Coronary artery (tissue), 2 donors: ENCODE results near the gene QRFP.

Experiments used
- DNase-seq: peaks from one replicate; pipeline ENCODE4 v3.0.0-alpha.2; 2017; ENCODE audit warnings: low spot score
- H3K27ac ChIP-seq, 2 donors: fragments of 200-600 bp; sonication (generic); one replicate each; pipeline ENCODE4 v1.5.1; 2016 to 2019
- H3K4me3 ChIP-seq: fragments of 200-600 bp; sonication (generic); 2 replicates; pipeline ENCODE4 v1.5.1; 2016; ENCODE audit warnings: mild to moderate bottlenecking, moderate library complexity
- CTCF ChIP-seq: fragments of 200-600 bp; sonication (generic); IDR thresholded peaks from one replicate; pipeline ENCODE4 v1.5.1; 2019; ENCODE audit warnings: antibody characterized with exemption

Gene QRFP

GRCh38 chr9:130894546-130894945 is 2.1 kb downstream of the QRFP start:
- no peak for TF ChIP-seq CTCF
- no peak for DNase-seq
- Histone ChIP-seq H3K4me3 (no peak overlapping the region), H3K27ac (no peak overlapping the region)

DNA sequence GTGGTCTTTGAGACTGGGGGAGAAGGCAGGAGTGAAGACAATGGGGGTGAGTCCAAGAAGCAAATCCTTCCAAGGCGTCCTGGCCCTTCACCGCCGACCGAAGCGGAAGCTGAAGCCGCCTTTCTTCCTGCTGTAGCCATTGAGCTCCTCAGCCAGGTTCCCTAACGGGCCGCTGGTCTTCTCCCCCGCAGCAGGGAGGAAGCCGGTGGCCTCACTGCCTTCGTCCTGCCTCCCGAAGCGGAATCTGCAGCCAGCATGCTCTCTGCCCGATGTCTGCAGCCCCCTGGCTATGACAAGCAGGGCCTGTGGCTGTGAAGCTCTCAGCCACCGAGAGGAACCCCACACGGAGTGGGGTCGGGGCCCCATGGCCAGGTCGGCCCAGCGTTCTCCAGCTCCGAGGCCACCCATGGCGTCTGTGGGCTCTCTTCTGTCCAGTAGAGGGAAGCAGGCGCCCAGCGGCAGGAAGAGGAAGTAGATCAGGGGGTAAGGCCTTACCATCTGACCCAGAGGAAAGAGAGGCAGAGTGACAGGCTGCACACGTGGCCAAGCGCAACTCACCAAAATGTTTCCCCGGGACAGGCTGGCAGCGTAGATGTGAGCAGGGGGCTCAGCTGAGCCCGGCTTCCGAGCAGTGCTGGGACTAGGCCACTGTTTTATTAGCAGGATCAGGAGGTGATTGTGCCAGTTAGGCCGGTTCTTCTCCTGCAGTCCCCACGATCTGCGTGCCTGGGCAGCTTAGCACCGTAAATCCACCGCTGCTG is 3.1 kb downstream of the QRFP start:
- no peak for TF ChIP-seq CTCF
- no peak for DNase-seq
- H3K27ac ChIP-seq: peak overlapping the region in 1 of 2 donors; percentile 45
- no peak overlapping the region for H3K4me3 ChIP-seq

DNA sequence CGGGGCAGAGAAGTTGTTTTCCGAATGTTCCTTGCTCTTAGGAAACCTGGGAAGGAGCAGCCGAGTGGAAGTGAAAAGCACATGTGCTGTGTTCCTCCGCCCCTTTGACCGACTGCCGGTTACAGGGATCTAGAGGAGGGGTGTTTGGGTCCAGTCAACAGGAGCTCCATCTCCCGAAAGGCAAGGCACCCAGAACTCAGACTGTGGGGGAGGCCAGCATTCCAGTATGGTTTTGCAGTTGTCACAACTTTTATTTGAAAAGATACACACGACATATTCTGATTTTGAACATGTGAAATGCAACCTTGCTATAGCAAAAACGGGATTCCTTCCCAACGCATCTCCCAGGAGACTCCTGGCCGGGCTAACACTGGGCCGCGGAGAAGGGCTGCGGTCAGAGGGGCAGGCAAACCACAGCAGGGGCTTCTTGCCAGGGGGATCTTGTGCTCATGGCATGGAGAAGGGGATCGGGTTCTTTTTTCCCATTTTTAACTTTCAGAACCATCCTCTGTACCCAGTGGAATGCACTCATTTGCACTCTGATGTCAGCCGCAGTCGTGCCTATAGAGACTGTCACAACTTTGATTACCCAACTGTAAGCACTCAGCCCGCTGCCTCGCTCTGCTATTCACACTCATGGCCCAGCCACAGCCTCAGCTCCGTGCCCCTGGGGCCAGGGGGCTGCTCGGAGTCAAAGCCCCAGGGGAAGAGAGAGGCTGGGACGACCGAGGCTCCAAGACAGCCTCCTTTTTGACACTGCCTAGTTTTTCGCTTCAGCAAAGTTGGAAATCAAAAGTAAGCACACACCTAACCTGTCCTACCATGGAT is 3.9 kb downstream of the QRFP start:
- TF ChIP-seq CTCF: no peak
- no peak for DNase-seq
- no peak overlapping the region for H3K4me3 ChIP-seq
- no peak overlapping the region for H3K27ac ChIP-seq

GRCh38 chr9:130891688-130892476 is 4.7 kb downstream of the QRFP start:
- Histone ChIP-seq H3K4me3 (no peak overlapping the region), H3K27ac (no peak overlapping the region)
- no peak for DNase-seq
- TF ChIP-seq CTCF: no peak

DNA sequence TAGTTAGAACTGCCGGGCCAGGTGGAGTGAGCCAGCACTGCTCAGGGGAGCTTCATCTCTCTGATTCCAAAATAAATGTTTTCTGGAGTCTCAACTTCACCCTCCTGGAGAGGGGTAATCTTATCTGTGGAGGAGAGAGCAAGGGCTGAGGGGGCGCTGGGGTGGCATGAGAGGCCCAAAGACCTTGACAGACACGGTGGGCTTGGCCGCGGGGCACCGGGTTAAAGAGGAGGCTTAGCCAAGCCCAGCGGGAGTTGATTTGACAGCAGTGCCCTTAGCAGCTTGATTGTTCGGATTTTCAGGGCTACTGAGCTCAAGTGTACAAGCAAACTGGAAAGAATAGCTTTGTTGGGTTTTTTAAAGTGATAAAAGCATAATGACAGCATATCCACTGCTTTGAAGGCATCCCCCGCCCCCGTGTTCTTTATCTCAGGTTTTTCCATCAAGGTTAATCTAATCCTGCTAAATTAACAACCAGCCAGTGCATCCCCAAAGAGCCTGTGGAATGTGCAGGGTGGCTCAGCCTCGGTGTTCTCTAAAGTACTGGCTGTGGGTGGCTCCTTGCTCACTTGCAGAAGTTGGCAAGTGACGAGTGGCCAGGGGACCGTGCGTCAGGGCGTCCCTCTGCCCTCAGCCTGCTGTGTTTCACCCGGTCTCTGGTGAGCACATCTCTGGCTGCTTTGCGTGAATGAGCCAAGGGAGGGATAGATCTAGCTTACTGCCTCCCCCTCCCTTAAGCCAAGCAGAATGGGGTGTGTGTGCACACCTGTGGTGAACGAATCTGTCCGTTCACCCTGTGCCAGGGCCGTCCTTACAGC is 5.5 kb downstream of the QRFP start:
- DNase-seq: no peak
- Histone ChIP-seq H3K27ac (no peak overlapping the region), H3K4me3 (no peak overlapping the region)
- no peak for TF ChIP-seq CTCF

DNA sequence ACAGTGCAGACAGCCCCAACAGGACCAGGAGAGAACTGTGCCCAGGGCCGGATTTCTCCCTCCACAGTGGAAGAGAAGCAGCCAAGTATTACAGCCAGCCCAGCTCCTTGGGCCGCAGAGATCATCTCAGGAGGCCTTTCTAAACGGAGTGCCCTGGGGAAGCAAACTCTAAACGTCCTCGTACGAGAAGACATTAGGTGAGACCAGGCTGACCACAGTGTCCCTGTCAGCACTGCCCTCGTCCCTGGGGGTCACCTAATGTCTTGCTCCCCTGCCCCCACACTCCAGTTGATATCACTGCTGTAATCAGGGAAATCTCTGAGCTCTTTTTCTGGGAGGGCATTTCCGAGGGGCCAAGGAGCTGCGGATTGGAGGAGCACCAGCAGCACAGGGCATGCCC is 6.5 kb downstream of the QRFP start:
- DNase-seq: no peak
- no peak overlapping the region for H3K27ac ChIP-seq
- H3K4me3 ChIP-seq: no peak overlapping the region
- no peak for TF ChIP-seq CTCF
